Measurements from ENCODE around the gene CCHCR1. TPM values are rescaled to one million over a fixed set of nuclear protein-coding genes. Genes with fewer than 3 reads are reported as not detected.

CCHCR1 gene
- total and polyA plus RNA-seq, 7 donors, result 7.4 to 15.2 (median 10.3) TPM

DNA sequence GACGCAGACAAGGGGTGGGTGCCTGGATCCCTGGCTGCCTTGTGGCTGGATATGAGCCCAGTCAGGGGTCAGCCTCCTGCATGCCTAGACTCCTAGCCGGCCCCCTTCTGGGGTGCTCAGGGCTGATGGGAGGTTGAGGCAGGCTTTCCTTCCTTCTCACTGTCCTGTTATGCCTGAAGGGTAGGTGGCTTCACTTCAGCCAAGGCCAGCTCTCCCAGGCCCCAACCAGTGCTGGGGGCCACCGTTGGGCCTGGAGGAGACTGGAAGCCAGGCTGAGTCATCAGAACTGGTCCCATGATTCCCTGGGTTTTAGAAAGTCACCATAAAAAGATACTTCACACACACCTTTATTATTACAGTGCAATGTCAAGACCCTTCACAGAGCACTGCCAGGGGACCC, 15.8 kb upstream of the CCHCR1 start:
- Histone ChIP-seq H3K4me1 (no peaks in the 10 kb centered on the region), H3K9me3 (no peaks in the 10 kb centered on the region), H3K36me3 (ENCODE audit: insufficient read depth in 1 of 2, low read depth in 1 of 2) (no peaks in the 10 kb centered on the region), H3K27me3 (ENCODE audit: insufficient read depth in 3 of 3, low read length in 2 of 3) (no peaks in the 10 kb centered on the region), H3K27ac (no peak overlapping the region), H3K4me3 (no peak overlapping the region)
- intact Hi-C loops (cut with DNase I), result no loop called here
- TF ChIP-seq, protein P1, sequence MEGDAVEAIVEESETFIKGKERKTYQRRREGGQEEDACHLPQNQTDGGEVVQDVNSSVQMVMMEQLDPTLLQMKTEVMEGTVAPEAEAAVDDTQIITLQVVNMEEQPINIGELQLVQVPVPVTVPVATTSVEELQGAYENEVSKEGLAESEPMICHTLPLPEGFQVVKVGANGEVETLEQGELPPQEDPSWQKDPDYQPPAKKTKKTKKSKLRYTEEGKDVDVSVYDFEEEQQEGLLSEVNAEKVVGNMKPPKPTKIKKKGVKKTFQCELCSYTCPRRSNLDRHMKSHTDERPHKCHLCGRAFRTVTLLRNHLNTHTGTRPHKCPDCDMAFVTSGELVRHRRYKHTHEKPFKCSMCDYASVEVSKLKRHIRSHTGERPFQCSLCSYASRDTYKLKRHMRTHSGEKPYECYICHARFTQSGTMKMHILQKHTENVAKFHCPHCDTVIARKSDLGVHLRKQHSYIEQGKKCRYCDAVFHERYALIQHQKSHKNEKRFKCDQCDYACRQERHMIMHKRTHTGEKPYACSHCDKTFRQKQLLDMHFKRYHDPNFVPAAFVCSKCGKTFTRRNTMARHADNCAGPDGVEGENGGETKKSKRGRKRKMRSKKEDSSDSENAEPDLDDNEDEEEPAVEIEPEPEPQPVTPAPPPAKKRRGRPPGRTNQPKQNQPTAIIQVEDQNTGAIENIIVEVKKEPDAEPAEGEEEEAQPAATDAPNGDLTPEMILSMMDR (IDR thresholded peaks at IDR 0.05), result no peak
- no peak for ATAC-seq
- DNase-seq, result no peak
- 58 to 71% (median 67%) methylated on average over 3 of the region's 3 CpGs for WGBS, 3 donors

DNA sequence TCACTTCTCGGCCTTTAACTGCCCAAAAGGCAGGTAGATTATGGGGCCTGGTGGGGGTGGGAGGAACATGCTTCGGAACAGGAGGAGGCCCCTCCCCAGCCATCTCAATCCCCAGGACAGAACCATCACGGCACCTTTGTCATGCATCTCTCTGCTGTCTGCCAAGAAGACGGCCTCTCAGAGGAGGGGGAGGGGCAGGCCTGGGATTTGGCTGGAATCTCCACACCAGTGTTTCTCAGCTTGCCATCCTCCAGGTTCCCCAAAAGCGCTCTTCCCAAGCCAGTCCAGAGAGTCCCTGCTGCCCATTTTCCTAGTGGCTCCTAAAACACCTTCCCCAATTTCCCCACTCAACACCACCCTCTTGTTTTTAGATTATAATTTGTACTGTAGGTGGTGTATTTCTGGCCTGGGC, 15.4 kb upstream of the CCHCR1 start:
- H3K9me3 ChIP-seq, result no peaks in the 10 kb centered on the region
- intact Hi-C loops (cut with DNase I), result no loop called here
- H3K4me1 ChIP-seq, result no peaks in the 10 kb centered on the region
- 64 to 76% (median 66%) methylated on average over 5 of the region's 5 CpGs for WGBS, 3 donors
- TF ChIP-seq, protein P1 (IDR thresholded peaks at IDR 0.05), result no peak
- ATAC-seq (no peak), DNase-seq (no peak)
- no peak overlapping the region for H3K27ac ChIP-seq
- H3K4me3 ChIP-seq, result no peak overlapping the region
- H3K27me3 ChIP-seq (ENCODE audit: insufficient read depth in 3 of 3, low read length in 2 of 3), result no peaks in the 10 kb centered on the region
- no peaks in the 10 kb centered on the region for H3K36me3 ChIP-seq (ENCODE audit: insufficient read depth in 1 of 2, low read depth in 1 of 2)

DNA sequence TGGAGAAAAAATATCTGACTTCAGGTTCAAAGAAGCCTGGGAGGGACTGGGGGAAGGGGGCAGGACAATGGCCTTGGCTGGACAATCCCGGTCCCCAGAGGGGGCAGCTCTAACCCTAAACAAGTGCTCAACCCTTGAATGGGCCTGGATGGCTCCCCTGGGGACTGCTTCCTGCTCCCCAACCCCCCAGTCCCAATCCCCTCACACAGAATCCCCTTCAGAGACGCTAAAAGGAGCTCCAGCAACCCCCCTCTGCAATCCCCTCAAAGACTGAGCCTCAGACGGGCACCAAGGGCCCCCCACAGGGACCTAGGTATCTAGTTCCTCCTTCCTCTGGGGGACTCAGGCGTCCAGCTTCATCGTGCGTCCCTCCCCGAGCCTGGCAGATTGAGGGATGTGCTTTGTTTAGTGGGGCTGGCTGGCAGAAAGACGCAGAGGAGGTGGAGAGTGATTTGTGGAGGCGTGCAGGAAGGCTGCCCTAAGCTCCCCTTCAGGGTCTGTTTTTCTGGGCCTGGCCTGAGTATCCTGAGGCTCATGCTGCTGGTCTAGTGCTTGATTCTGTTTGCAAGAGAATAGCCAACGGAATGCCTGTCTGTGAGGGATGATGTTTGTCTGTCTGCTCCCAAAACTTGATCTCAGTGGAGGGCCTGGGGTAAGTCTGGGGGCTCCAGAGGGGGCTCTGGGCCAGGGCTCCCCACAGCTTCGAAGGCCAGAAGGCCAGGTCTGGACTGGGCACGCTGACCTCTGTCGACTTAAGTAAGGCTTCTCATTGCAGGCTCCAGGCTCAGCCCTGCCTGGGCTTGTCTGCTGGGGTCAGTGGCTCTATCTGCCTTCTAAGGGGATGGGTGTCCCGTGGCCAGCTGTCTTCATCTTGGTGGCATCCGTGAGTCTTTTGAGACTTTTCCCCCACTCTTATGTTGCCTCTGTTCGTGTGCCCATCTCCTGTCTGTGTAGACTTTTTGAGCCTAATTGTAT, 14.6 kb upstream of the CCHCR1 start:
- DNase-seq (no peak), ATAC-seq (no peak)
- no peaks in the 10 kb centered on the region for H3K9me3 ChIP-seq
- no peaks in the 10 kb centered on the region for H3K4me1 ChIP-seq
- no peaks in the 10 kb centered on the region for H3K27me3 ChIP-seq (ENCODE audit: insufficient read depth in 3 of 3, low read length in 2 of 3)
- WGBS, 3 donors, result 53 to 65% (median 53%) methylated on average over 15 to 16 of the region's 16 CpGs
- no peak overlapping the region for H3K4me3 ChIP-seq
- no peak overlapping the region for H3K27ac ChIP-seq
- intact Hi-C loops (cut with DNase I), result no loop called here
- no peaks in the 10 kb centered on the region for H3K36me3 ChIP-seq (ENCODE audit: insufficient read depth in 1 of 2, low read depth in 1 of 2)
- TF ChIP-seq, protein P1 (IDR thresholded peaks at IDR 0.05), result no peak

DNA sequence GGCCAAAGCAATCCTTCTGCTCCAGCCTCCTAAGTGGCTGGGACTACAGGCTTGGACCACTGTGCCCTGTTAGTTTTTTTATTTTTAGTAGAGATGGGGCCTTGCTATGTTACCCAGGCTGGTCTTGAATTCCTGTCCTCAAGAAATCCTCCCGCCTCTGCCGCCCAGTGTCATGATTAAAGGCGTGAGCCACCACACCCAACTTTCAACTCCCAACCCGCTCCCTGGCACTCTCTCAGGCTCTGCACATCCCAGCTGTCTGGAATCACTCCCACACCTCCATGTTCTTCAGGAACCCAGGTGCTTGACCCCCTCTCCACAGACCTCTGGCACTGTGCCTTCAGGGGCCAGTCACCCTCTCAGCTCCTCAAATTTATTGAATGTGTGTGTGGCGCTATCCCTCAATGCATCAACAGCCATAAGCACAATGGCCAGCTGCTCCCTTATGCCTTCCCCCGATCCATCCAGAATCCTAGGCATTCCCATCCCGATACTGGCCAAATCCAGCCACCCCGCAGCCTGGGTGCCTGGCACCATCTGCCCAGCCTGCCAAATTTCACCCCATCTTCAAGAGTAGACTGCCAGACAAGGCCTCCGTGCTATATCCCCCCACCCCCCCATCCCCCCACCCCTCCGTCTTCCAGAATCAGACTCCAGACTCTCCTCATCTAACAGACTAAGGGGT, 13.5 kb upstream of the CCHCR1 start:
- intact Hi-C loops (cut with DNase I), result no loop called here
- H3K4me1 ChIP-seq, result no peaks in the 10 kb centered on the region
- WGBS, 3 donors, result 75 to 86% (median 81%) methylated on average over 10 of the region's 10 CpGs
- H3K36me3 ChIP-seq (ENCODE audit: insufficient read depth in 1 of 2, low read depth in 1 of 2), result no peaks in the 10 kb centered on the region
- DNase-seq (no peak), ATAC-seq (no peak)
- H3K27me3 ChIP-seq (ENCODE audit: insufficient read depth in 3 of 3, low read length in 2 of 3), result no peaks in the 10 kb centered on the region
- H3K4me3 ChIP-seq, result no peak overlapping the region
- TF ChIP-seq, protein P1 (IDR thresholded peaks at IDR 0.05), result no peak
- H3K27ac ChIP-seq, result no peak overlapping the region
- H3K9me3 ChIP-seq, result no peaks in the 10 kb centered on the region

Data from psoas muscle (tissue), 8 donors.